IMR-90 (cell line): ENCODE data around the gene VEPH1. TPM values are rescaled to one million over a fixed set of nuclear protein-coding genes. Genes with fewer than 3 reads are reported as not detected.

Source experiments
- ATAC-seq: fragments of 200-7000 bp; cut with Tn5 transposase; 2 replicates; pipeline ENCODE4 v1.9.1; 2020; ENCODE audit warnings: low read depth, mild to moderate bottlenecking, moderate library complexity
- BruUV-seq: library from RNA; stranded (reverse); fragments of 400-500 nt; replicated peaks from 2 replicates; lab custom pipeline; 2021; lab: Mats Ljungman, UMichigan
- CTCF ChIA-PET: fragments of 300-600 bp; formaldehyde crosslinking; extraction: SDS; loops from one replicate; lab custom pipeline; 2021; ENCODE audit warnings: antibody characterized with exemption; lab: Yijun Ruan, JAX
- POLR2A ChIA-PET: fragments of 300-600 bp; sonication (Branson Sonifier 250); formaldehyde crosslinking; loops from one replicate; lab custom pipeline; 2022; ENCODE audit warnings: antibody characterized with exemption; ENCODE audit not compliant: unreplicated experiment; lab: Charles Lee
- DNase-seq: peaks from one replicate; pipeline ENCODE4 v3.0.0; 2013
- H2AFZ ChIP-seq: replicated peaks from 2 replicates; pipeline ENCODE3; 2013; ENCODE audit warnings: low read length, mild to moderate bottlenecking; ENCODE audit not compliant: poor library complexity
- H2AK5ac ChIP-seq: 2 replicates; pipeline ENCODE4 v1.6.1; 2013; ENCODE audit warnings: low read depth, low read length, inconsistent platforms
- H2AK9ac ChIP-seq: replicated peaks from 2 replicates; pipeline ENCODE3; 2013; ENCODE audit warnings: mild to moderate bottlenecking, low read depth, low read length, moderate library complexity; ENCODE audit not compliant: poor library complexity
- H2BK120ac ChIP-seq: 2 replicates; pipeline ENCODE4 v1.6.1; 2013; ENCODE audit warnings: low read depth, low read length, inconsistent platforms
- H2BK15ac ChIP-seq: 3 replicates; pipeline ENCODE4 v1.6.1; 2013; ENCODE audit warnings: low read depth, low read length, inconsistent platforms
- H2BK20ac ChIP-seq: 2 replicates; pipeline ENCODE4 v1.6.1; 2013; ENCODE audit warnings: low read depth, mild to moderate bottlenecking, inconsistent platforms, low read length, moderate library complexity
- H2BK5ac ChIP-seq: 2 replicates; pipeline ENCODE4 v1.6.1; 2013; ENCODE audit warnings: mild to moderate bottlenecking, low read depth, low read length, inconsistent platforms; ENCODE audit not compliant: poor library complexity, severe bottlenecking
- H3K14ac ChIP-seq: replicated peaks from 2 replicates; pipeline ENCODE4 v1.6.1; 2013; ENCODE audit warnings: low read depth, low read length, inconsistent platforms
- H3K18ac ChIP-seq: 2 replicates; pipeline ENCODE4 v1.6.1; 2013; ENCODE audit warnings: low read depth, low read length, control low read depth
- H3K23ac ChIP-seq: 2 replicates; pipeline ENCODE4 v1.6.1; 2013; ENCODE audit warnings: low read depth, low read length, inconsistent platforms
- H3K27ac ChIP-seq: 2 replicates; pipeline ENCODE4 v1.5.1; 2013; ENCODE audit warnings: mild to moderate bottlenecking, control low read depth, low read length; ENCODE audit not compliant: insufficient read depth
- H3K27me3 ChIP-seq: 2 replicates; pipeline ENCODE4 v1.6.1; 2013; ENCODE audit warnings: low read length; ENCODE audit not compliant: control insufficient read depth, insufficient read depth
- H3K36me3 ChIP-seq: 2 replicates; pipeline ENCODE4 v1.6.1; 2013; ENCODE audit warnings: low read length, mixed read lengths; ENCODE audit not compliant: control insufficient read depth, insufficient read depth
- H3K4ac ChIP-seq: 2 replicates; pipeline ENCODE4 v1.6.1; 2013; ENCODE audit warnings: low read depth, low read length, inconsistent platforms
- H3K4me1 ChIP-seq: 2 replicates; pipeline ENCODE4 v1.6.1; 2013; ENCODE audit warnings: low read length, mixed read lengths; ENCODE audit not compliant: control insufficient read depth, insufficient read depth
- H3K4me2 ChIP-seq: 2 replicates; pipeline ENCODE4 v1.6.1; 2013; ENCODE audit warnings: low read depth, mild to moderate bottlenecking, control low read depth, low read length, moderate library complexity
- H3K4me3 ChIP-seq: 2 replicates; pipeline ENCODE4 v1.5.1; 2013; ENCODE audit warnings: low read depth, mild to moderate bottlenecking, control low read depth, low read length, moderate library complexity; ENCODE audit not compliant: insufficient read depth
- H3K56ac ChIP-seq: 2 replicates; pipeline ENCODE4 v1.6.1; 2013; ENCODE audit warnings: low read length, inconsistent platforms; ENCODE audit not compliant: insufficient read depth; ENCODE audit errors: extremely low read depth
- H3K79me1 ChIP-seq, 2 experiments: 2 replicates each; pipeline ENCODE4 v1.6.1; 2013; ENCODE audit warnings: low read length in 2 of 2, inconsistent platforms in 1 of 2, low read depth in 1 of 2
- H3K9ac ChIP-seq: 2 replicates; pipeline ENCODE4 v1.6.1; 2013; ENCODE audit warnings: low read depth, low read length, control low read depth
- H3K9me1 ChIP-seq: 2 replicates; pipeline ENCODE4 v1.6.1; 2013; ENCODE audit warnings: low read length, inconsistent platforms; ENCODE audit not compliant: insufficient read depth
- H3K9me3 ChIP-seq: 2 replicates; pipeline ENCODE4 v1.6.1; 2013; ENCODE audit warnings: low read length; ENCODE audit not compliant: control insufficient read depth, insufficient read depth
- H4K20me1 ChIP-seq: 2 replicates; pipeline ENCODE4 v1.6.1; 2013; ENCODE audit warnings: low read length, inconsistent platforms; ENCODE audit not compliant: insufficient read depth
- H4K5ac ChIP-seq: 2 replicates; pipeline ENCODE4 v1.6.1; 2013; ENCODE audit warnings: mild to moderate bottlenecking, low read depth, low read length, control low read depth
- H4K8ac ChIP-seq, 2 experiments: 2 replicates each; pipeline ENCODE4 v1.6.1; 2013; ENCODE audit warnings: low read depth in 2 of 2, low read length in 2 of 2, control low read depth in 1 of 2, inconsistent platforms in 1 of 2
- H4K91ac ChIP-seq: 2 replicates; pipeline ENCODE4 v1.6.1; 2013; ENCODE audit warnings: low read depth, low read length, inconsistent platforms; ENCODE audit not compliant: insufficient read depth
- BHLHE40 ChIP-seq: fragments of 150-350 bp; IDR thresholded peaks from 2 replicates; pipeline ENCODE4 v1.6.1; 2016; ENCODE audit warnings: mild to moderate bottlenecking, low read depth, low read length
- CHD1 ChIP-seq: IDR thresholded peaks from 2 replicates; pipeline ENCODE4 v1.6.1; 2012; ENCODE audit warnings: low read depth, low read length, improper control_type of control experiment
- FOS ChIP-seq: fragments of 150-350 bp; IDR thresholded peaks from 2 replicates; pipeline ENCODE4 v1.6.1; 2016; ENCODE audit warnings: low read depth, low read length
- MAFK ChIP-seq: IDR thresholded peaks from 2 replicates; pipeline ENCODE4 v1.6.1; 2012; ENCODE audit warnings: low read depth, low read length, improper control_type of control experiment
- POLR2A ChIP-seq: IDR thresholded peaks from 2 replicates; pipeline ENCODE4 v1.6.1; 2012; ENCODE audit warnings: mild to moderate bottlenecking, low read depth, low read length
- USF2 ChIP-seq: fragments of 150-350 bp; IDR thresholded peaks from 2 replicates; pipeline ENCODE4 v1.6.1; 2017; ENCODE audit warnings: mild to moderate bottlenecking, antibody characterized with exemption, low read length, low read depth
- WGBS, 2 experiments: methylation state at CpG; one replicate each; pipeline versions ENCODE4 v1.1.5 to v1.1.7; 2013; ENCODE audit warnings: missing lambda C conversion rate in 2 of 2; ENCODE audit not compliant: insufficient read length in 1 of 2; ENCODE audit errors: extremely low coverage in 2 of 2; 5-methylcytosine and 5-hydroxymethylcytosine counted together
- dilution Hi-C: fragments of 300-500 bp; cut with HindIII; formaldehyde crosslinking; loops from one replicate; pipeline ENCODE4 v1.14.3; 2018; ENCODE audit warnings: low sequenced_read_pairs; ENCODE audit not compliant: unreplicated experiment
- in situ Hi-C: fragments of 300-500 bp; cut with MboI; formaldehyde crosslinking; loops from 3 replicates; pipeline ENCODE4 v1.14.3; 2019; ENCODE audit warnings: low sequenced_read_pairs, inconsistent platforms, mixed read lengths
- intact Hi-C: fragments of 100-400 bp; cut with micrococcal nuclease; formaldehyde crosslinking; loops from 2 replicates; pipeline ENCODE4 v1.10.0; 2022
- polyA plus RNA-seq, 3 experiments: library from polyadenylated mRNA; depleted of rRNA; stranded (reverse); fragments of >200 nt; gene quantifications; 2 replicates each; pipeline ENCODE4 v1.2.3, GENCODE V29; 2012; ENCODE audit warnings: low replicate concordance in 1 of 3
- total RNA-seq: library from RNA; depleted of rRNA; stranded (reverse); fragments of >200 nt; gene quantifications from 2 replicates; pipeline ENCODE4 v1.2.3, GENCODE V29; 2012
- TF ChIP-seq, protein P1 (sequence below): fragments of 150-350 bp; IDR thresholded peaks from 2 replicates; pipeline ENCODE4 v1.6.1; 2016; ENCODE audit warnings: low read depth, mild to moderate bottlenecking, low read length, moderate library complexity, borderline replicate concordance

VEPH1 gene
- total and polyA plus RNA-seq, 2 of the 4 experiments (the other 2 are of a cell fraction): 30.5 to 130 TPM

DNA sequence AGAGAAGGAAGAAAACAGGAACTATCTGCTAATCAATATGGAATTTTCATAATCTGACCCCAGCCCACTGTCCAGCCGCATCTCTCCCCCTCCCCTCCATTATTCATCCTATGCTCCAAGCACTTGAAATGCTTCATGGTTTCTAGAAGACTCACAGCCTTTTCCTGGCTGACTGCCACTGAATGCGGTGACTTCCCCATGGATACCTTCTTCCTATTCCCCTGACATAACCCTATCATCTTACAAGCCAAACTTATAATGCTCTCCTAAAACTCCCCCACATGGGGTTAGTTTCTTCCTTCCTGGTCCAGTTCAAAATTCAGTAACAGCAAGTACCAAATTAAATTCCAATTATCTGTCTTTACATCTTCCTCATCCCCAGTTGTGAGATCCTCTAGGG lies 97.8 kb downstream of the VEPH1 start:
- TF ChIP-seq MAFK: no peak
- no peak for TF ChIP-seq CHD1
- TF ChIP-seq, protein P1, sequence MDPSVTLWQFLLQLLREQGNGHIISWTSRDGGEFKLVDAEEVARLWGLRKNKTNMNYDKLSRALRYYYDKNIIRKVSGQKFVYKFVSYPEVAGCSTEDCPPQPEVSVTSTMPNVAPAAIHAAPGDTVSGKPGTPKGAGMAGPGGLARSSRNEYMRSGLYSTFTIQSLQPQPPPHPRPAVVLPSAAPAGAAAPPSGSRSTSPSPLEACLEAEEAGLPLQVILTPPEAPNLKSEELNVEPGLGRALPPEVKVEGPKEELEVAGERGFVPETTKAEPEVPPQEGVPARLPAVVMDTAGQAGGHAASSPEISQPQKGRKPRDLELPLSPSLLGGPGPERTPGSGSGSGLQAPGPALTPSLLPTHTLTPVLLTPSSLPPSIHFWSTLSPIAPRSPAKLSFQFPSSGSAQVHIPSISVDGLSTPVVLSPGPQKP: no peak
- TF ChIP-seq FOS: no peak
- no peak for TF ChIP-seq USF2
- TF ChIP-seq BHLHE40: no peak
- no peak for TF ChIP-seq POLR2A
- CTCF ChIA-PET: interaction anchor here (0.5 kb wide), 1 partner anchor 22 kb away, joined by 5 read pairs; no protein-coding TSS in a partner anchor

More for the DNA sequence above, 97.8 kb downstream of the VEPH1 start:
- BruUV-seq: no TSS peak
- Histone ChIP-seq H3K14ac (no peak overlapping the region), H3K23ac (no peak overlapping the region), H4K8ac (0 out of 4 replicates have a peak overlapping the region, but pooled peaks of 1 of the 2 experiments have one; percentile 35), H2AK9ac (no peak overlapping the region), H3K4me1 (peaks cover 5% of the 10 kb centered on the region; the same call in 1 of the 2 replicates), H3K56ac (no peak overlapping the region), H3K4me3 (no peak overlapping the region), H3K9ac (no peak overlapping the region), H3K79me1 (no peaks in the 10 kb centered on the region), H3K27ac (no peak overlapping the region), H2BK15ac (no peak overlapping the region), H3K4ac (no peak overlapping the region), H2AK5ac (no peak overlapping the region), H3K9me1 (peaks cover 6% of the 10 kb centered on the region; the same call in 1 of the 2 replicates), H3K9me3 (no peaks in the 10 kb centered on the region), H2BK20ac (no peak overlapping the region), H2BK5ac (no peak overlapping the region), H4K5ac (no peak overlapping the region), H3K27me3 (no peaks in the 10 kb centered on the region), H3K36me3 (no peaks in the 10 kb centered on the region), H3K4me2 (no peak overlapping the region), H2BK120ac (no peak overlapping the region), H4K91ac (no peak overlapping the region), H2AFZ (no peak overlapping the region), H3K18ac (no peak overlapping the region), H4K20me1 (no peaks in the 10 kb centered on the region)
- 16% methylated on average over 2 of the region's 2 CpGs; no CpG with 5 or more reads in 1 of the 2 experiments for WGBS, 2 experiments
- intact Hi-C loops: no loop called here
- dilution Hi-C loops: no loop called here
- DNase-seq (peak; percentile 88), ATAC-seq (peak; percentile 67)
- POLR2A ChIA-PET: no interaction called here
- in situ Hi-C loops: no loop called here
